K562 (cell line): ENCODE data around the gene ATP5ME. TPM values are rescaled to one million over a fixed set of nuclear protein-coding genes. Genes with fewer than 3 reads are reported as not detected.

Experiments
- ATF7 ChIP-seq: fragments of 450-650 bp; IDR thresholded peaks from 2 replicates; pipeline ENCODE4 v1.7.1; 2014; ENCODE audit warnings: mild to moderate bottlenecking, moderate library complexity
- DEAF1 ChIP-seq: fragments of 450-650 bp; formaldehyde crosslinking; IDR thresholded peaks from 2 replicates; pipeline ENCODE4 v1.4.0; 2020; ENCODE audit warnings: mild to moderate bottlenecking, moderate library complexity
- ELF4 ChIP-seq: fragments of 450-650 bp; formaldehyde crosslinking; IDR thresholded peaks from 2 replicates; pipeline ENCODE4 v1.4.0; 2022; ENCODE audit warnings: missing genetic modification characterization
- KAT2B ChIP-seq: IDR thresholded peaks from one replicate; pipeline ENCODE4 v1.6.1; 2012; ENCODE audit warnings: low read depth, mild to moderate bottlenecking, control low read depth, inconsistent platforms, low read length, moderate library complexity
- RFX5 ChIP-seq: IDR thresholded peaks from 2 replicates; pipeline ENCODE4 v1.6.1; 2011; ENCODE audit warnings: low read depth, mild to moderate bottlenecking, improper control_type of control experiment, low read length
- RREB1 ChIP-seq: fragments of 250-450 bp; sonication (Bioruptor Pico); IDR thresholded peaks from 2 replicates; pipeline ENCODE4 v1.4.0; 2020
- SAFB2 ChIP-seq: fragments of 200-400 bp; formaldehyde crosslinking; IDR thresholded peaks from 2 replicates; pipeline ENCODE4 v1.6.1; 2018; ENCODE audit warnings: borderline replicate concordance, low read length, low read depth, moderate library complexity; ENCODE audit not compliant: severe bottlenecking
- SMAD1 ChIP-seq: fragments of 150-350 bp; IDR thresholded peaks from 2 replicates; pipeline ENCODE4 v1.6.1; 2014; ENCODE audit warnings: low read length, low read depth; ENCODE audit not compliant: partially characterized antibody
- SMARCC2 ChIP-seq: fragments of 450-650 bp; IDR thresholded peaks from 2 replicates; pipeline ENCODE4 v1.6.1; 2017; ENCODE audit warnings: antibody characterized with exemption, moderate library complexity, mild to moderate bottlenecking, low read depth
- ZBTB2 ChIP-seq: fragments of 450-650 bp; IDR thresholded peaks from 2 replicates; pipeline ENCODE4 v1.6.1; 2016; ENCODE audit warnings: antibody characterized with exemption
- ZNF232 ChIP-seq: sonication (generic); formaldehyde crosslinking; IDR thresholded peaks from 2 replicates; pipeline ENCODE4 v1.8.0; 2022; ENCODE audit warnings: mild to moderate bottlenecking, missing genetic modification reagents
- ZNF408 ChIP-seq: fragments of 250-450 bp; sonication (Bioruptor Pico); IDR thresholded peaks from 2 replicates; pipeline ENCODE4 v1.4.0; 2020; ENCODE audit warnings: low read depth, mild to moderate bottlenecking, moderate library complexity
- ZNF586 ChIP-seq: fragments of 450-650 bp; formaldehyde crosslinking; conservative IDR thresholded peaks from 2 replicates; pipeline ENCODE4 v1.4.0; 2020; ENCODE audit warnings: mild to moderate bottlenecking, moderate library complexity
- polyA plus RNA-seq, 8 experiments: library from polyadenylated mRNA; depleted of rRNA in 4 of 8; stranded (reverse) in 5 of 8; unstranded in 3 of 8; fragments of >200 nt; fragmentation: Nextera tagmentation in 2 of 8; fragmentation: Illumina TruSeq in 1 of 8; extraction: Ambion mirVana in 2 of 8; extraction: Trizol in 1 of 8; gene quantifications; 2 replicates each; pipeline versions ENCODE4 v1.2.1 to v1.2.3, GENCODE V29; 2011 to 2014; ENCODE audit warnings: inconsistent platforms in 1 of 8, missing spikeins in 1 of 8
- total RNA-seq, 7 experiments: library from RNA; depleted of rRNA in 6 of 7; stranded (reverse); fragments of >200 nt in 6 of 7; fragmentation: Illumina TruSeq in 2 of 7; extraction: Trizol in 2 of 7; gene quantifications; 2 replicates each; pipeline versions ENCODE4 v1.2.1 to v1.2.3, GENCODE V29; 2011 to 2021; ENCODE audit warnings: low replicate concordance in 1 of 7
- TF ChIP-seq, protein P1 (sequence below), 2 experiments: IDR thresholded peaks in 1 of 2; conservative IDR thresholded peaks in 1 of 2; 2 replicates each; pipeline ENCODE4 v1.6.1; 2016; ENCODE audit warnings: low read depth in 2 of 2, mild to moderate bottlenecking in 1 of 2, missing compliant biosample characterization in 1 of 2, missing genetic modification characterization in 1 of 2, moderate library complexity in 1 of 2
- TF ChIP-seq, protein P2 (sequence below): sonication (generic); formaldehyde crosslinking; IDR thresholded peaks from 2 replicates; pipeline ENCODE4 v1.8.0; 2022; ENCODE audit warnings: mild to moderate bottlenecking, low read depth, missing genetic modification reagents

Gene ATP5ME
- total and polyA plus RNA-seq, 9 of the 15 experiments (the other 6 are each of a cell fraction or from before 2014, with no cell fraction given) = 509 to 2,480 (median 887) TPM

DNA sequence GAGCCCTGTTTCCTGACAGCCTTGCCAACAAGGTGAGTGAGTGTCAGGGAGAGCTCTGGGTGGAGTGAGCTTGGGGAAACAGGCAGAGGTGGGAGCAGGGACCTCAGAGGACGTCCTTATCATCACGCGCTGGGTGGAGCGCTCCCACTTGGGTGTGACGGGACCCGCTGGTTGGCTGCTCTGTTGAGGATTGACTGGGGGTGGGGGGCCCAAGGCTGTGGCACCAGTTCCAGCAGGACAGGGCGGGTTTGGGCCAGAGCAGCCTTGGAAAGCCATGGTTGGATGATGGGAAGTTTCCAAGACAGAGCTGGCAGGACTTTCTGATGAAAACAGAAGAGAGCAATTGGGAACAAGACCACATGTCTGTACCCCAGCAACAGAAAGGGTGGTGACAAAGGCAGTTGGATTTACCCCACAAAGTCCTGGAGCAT lies 28.6 kb upstream of the ATP5ME start (continued):
- no peak for TF ChIP-seq ZNF232
- TF ChIP-seq, protein P1, sequence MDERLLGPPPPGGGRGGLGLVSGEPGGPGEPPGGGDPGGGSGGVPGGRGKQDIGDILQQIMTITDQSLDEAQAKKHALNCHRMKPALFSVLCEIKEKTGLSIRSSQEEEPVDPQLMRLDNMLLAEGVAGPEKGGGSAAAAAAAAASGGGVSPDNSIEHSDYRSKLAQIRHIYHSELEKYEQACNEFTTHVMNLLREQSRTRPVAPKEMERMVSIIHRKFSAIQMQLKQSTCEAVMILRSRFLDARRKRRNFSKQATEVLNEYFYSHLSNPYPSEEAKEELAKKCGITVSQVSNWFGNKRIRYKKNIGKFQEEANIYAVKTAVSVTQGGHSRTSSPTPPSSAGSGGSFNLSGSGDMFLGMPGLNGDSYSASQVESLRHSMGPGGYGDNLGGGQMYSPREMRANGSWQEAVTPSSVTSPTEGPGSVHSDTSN (CRISPR knock-in tag; IDR thresholded peaks at IDR 0.05; ENCODE audit: low read depth) = no peak
- TF ChIP-seq, protein P1 (tag; conservative IDR thresholded peaks at IDR 0.05; ENCODE audit: low read depth) = peak; percentile 53
- TF ChIP-seq SMAD1 = no peak
- TF ChIP-seq RFX5 = no peak
- TF ChIP-seq RREB1 (CRISPR knock-in tag) = no peak
- TF ChIP-seq ZNF408 (CRISPR knock-in tag) = no peak
- TF ChIP-seq, protein P2, sequence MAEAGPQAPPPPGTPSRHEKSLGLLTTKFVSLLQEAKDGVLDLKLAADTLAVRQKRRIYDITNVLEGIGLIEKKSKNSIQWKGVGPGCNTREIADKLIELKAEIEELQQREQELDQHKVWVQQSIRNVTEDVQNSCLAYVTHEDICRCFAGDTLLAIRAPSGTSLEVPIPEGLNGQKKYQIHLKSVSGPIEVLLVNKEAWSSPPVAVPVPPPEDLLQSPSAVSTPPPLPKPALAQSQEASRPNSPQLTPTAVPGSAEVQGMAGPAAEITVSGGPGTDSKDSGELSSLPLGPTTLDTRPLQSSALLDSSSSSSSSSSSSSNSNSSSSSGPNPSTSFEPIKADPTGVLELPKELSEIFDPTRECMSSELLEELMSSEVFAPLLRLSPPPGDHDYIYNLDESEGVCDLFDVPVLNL = no peak
- peak; percentile 39 for TF ChIP-seq KAT2B
- TF ChIP-seq DEAF1 = no peak
- TF ChIP-seq SMARCC2 = no peak
- TF ChIP-seq ATF7 = 0 out of 2 replicates have a peak, but pooled peaks have one; percentile 12
- TF ChIP-seq ZNF586 (CRISPR knock-in tag) = no peak
- TF ChIP-seq SAFB2 = no peak
- no peak for TF ChIP-seq ZBTB2
- no peak for TF ChIP-seq ELF4 (CRISPR knock-in tag)
